Measurements from ENCODE around the gene DPP6. TPM values are rescaled to one million over a fixed set of nuclear protein-coding genes. Genes with fewer than 3 reads are reported as not detected.

Gene DPP6
- total RNA-seq, 1 donor from 2014 or later, result not detected

GRCh38 chr7:154857728-154858681 lies 805.8 kb downstream of the DPP6 start:
- no peak for DNase-seq (ENCODE audit: low spot score)

DNA sequence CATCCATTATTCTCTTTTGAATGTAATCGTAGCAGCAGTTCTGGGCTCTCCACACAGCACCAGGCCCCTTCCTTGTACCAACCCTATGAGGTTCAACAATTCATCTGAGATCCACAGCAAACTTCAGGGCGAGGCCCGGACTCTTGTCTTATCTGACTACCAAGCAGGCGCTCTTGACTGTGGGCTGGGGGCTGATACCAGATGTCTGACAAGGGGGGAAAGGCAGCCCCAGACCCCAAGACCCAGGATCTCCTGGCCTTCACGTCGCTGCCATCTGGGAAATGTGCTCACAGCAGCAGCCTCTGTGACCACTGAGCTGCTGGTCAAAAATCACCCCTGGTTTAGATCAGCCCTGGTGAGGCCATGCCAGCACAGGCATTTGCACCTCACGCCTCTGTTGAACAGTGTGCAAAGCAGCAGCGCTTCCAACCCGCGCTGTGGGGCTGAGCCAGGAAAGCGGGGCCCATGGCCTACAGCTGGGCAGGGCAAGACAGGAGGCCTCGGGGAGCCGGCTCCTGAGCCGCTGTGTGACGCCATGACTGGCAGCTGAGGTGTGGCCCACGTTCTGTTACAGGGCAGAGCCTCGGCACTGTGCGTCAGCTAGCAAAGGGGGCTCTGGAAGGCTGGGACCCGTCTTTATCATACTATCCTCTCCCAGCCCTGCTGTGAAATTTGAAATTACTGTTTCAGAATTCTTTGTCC lies 806.8 kb downstream of the DPP6 start:
- no peak for DNase-seq (ENCODE audit: low spot score)

DNA sequence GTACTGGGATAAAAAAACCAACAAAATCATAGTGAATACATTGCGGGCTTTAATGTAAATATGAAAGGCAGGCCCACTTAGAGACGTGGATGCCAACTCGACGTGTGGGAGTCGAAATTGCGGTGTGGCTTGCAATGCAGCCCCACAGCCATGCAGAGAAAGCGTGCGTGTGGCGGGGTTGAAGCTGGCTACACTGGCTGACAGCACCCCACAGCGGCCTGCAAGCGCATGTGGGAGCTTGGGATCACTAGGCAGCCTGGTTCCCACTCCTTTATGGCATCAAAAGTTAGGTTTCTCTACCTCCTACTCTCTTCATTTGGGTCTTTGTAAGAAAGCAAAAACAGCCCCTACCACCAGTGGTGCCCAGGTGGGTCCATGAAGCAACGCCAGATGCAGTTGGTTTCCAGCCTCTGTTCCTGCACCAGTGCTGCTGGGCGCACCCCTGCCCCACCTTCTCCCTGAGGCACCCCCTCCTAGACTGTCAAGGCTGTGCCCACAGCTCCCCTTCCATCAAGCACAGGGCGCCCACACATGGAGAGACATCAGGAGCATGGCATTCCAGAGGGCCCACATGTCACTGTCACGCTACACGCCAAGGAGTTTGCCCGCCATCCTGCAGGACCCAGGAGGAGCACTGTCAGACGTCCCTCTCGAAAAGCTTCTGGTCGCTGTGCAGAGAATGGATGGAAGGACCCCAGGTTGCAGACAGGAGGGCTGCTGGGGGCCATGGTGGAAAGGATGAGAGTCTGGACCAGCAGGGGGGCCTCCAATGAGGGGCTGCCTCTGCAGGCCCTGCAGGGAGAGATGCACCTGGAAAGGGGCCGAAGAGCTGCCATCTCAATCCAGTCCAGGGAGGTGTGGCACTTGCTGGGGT lies 807.8 kb downstream of the DPP6 start:
- no peak for DNase-seq (ENCODE audit: low spot score)

- DNase-seq (ENCODE audit: low spot score), result no peak
These were observed 808.6 kb downstream of the DPP6 start for GRCh38 chr7:154860621-154861375.

DNA sequence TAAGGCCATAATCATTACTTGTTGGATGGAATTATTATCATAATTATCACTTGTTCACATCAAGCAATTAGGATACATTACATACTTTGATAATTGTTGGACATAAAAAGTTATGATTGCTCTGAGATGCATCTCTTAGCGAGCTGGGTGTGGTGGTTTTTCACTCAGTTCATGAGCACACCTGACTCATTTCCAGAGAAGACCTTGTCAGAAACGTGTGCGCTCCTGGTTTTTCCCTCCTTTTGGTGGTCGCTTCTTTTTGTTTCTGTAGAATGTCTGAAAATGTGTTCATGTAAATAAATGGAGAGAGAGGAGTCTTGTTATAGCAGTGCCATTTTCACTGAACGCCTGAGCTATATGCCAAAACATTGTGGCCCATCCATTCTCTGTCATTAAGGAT lies 809.4 kb downstream of the DPP6 start:
- DNase-seq (ENCODE audit: low spot score), result no peak

- DNase-seq (ENCODE audit: low spot score), result no peak
These were observed 810.1 kb downstream of the DPP6 start for GRCh38 chr7:154862153-154862791.

DNA sequence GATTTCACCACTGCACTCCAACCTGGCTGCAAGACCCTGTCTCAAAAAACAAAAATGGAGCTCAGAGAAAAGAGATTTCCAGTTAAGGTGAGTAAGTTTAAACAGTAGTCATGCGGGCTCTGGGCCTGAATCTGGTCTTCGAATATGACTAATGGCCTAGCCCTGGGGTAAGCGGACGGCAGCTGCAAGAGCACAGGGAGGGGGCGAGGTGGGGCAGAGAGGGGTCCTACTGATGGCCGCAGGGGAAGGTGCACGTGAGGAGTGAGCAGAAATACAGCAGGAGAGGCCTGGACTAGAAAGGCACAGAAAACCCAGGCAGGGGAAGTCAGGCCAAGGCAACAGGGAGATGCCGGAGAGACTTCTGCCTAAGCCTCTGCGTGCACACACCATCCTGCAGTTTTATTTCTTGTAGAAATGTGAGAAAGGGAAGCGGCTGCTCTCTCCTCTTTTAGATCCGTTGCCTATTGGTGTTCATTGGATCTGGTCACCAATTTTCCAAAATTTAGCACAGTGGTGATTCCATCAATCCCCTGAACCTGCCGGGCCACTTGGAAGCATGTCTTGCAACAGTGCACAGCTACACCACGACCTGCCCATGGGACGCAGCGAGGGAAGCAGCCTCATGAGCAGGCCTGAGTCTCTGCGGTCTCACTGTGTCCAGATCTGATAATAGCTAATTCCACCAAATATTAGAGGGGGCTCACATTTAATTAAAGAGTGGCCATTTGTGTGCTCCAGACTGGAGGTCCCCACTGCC lies 811.7 kb downstream of the DPP6 start:
- DNase-seq (ENCODE audit: low spot score), result no peak

DNA sequence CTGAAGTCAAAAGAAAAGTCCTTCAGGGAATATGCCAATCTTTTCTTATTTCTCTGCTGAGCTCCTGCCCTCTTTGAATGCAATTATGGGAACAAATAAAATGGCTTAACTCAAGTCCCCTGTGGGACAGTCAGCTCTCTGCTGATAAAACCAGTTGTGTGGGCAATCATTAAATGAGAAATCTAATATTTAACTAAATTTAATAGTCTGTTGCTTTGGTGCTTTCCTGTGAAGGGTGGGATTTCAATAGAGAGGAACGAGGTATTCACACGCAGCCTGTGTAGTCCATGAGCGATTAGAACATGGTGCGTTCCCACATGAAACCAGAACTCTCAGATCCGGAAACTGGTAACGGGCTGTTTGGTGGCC lies 812.3 kb downstream of the DPP6 start:
- DNase-seq (ENCODE audit: low spot score), result no peak

- DNase-seq (ENCODE audit: low spot score), result no peak
These were observed 813.9 kb downstream of the DPP6 start for GRCh38 chr7:154865984-154866685.

- DNase-seq (ENCODE audit: low spot score), result no peak
These were observed 814.9 kb downstream of the DPP6 start for GRCh38 chr7:154867068-154867467.

- no peak for DNase-seq (ENCODE audit: low spot score)
These were observed 816.7 kb downstream of the DPP6 start for GRCh38 chr7:154868921-154869320.

GRCh38 chr7:154869436-154869835 lies 817.2 kb downstream of the DPP6 start:
- DNase-seq (ENCODE audit: low spot score), result no peak

DNA sequence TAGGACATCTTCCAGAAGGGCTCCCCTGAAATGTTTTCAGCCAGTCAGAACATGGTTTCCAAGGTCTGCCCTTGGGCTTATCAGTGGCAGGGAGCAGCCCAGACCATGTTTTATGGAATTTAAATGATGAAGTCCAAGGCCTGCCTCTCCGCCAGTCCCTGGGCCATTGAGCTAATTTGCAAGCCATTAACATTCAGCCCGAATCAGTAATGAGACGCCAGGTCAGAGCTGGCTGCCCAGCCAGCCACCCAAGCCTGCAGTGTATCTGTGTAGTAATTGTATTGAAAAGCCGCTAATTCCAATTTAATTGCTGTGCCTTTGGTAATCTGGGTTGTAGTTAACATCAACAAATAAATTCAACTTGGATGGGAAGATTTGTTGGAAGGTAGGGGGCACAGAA lies 819.3 kb downstream of the DPP6 start:
- DNase-seq (ENCODE audit: low spot score), result no peak

GRCh38 chr7:154871928-154872750 lies 819.9 kb downstream of the DPP6 start:
- DNase-seq (ENCODE audit: low spot score), result no peak

GRCh38 chr7:154872811-154873499 lies 820.8 kb downstream of the DPP6 start:
- DNase-seq (ENCODE audit: low spot score), result no peak

- DNase-seq (ENCODE audit: low spot score), result no peak
These were observed 821.4 kb downstream of the DPP6 start for GRCh38 chr7:154873500-154874121.

DNA sequence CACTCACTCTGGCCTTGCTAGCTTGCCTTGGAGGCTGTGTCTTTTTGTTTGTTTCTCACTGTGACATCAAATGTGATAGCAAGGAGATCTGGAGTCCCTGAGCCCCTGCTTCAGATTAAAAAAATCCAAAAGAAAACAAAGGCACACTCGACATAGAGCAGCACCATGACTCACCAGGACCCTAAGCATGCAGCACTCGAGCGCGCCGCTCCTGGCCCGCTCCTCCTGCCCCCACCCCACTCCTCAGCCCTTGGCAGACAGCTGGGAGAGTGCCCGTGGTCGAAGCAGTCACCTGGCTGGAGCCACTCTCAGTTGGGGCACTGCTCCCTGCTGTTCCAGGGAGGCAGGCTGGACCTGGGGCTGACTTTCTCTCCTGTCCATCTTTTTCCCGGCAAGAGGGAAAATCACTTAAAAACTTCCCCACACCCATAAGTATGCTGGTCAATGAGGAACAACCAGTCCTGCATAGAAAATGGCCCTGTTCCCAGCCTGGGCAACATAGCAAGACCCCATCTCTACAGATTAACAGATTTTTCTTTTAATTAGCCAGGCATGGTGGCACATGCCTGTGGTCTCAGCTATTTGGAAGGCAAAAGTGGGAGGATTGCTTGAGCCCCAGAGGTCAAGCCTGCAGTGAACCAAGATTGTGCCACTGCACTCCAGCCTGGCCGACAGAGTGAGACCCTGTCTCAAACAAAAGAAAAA lies 822.4 kb downstream of the DPP6 start:
- DNase-seq (ENCODE audit: low spot score), result no peak

Data from ureter (tissue), 1 donor.